Measurements from ENCODE around the gene ADGRD1. TPM values are rescaled to one million over a fixed set of nuclear protein-coding genes. Genes with fewer than 3 reads are reported as not detected.

The ADGRD1 gene
- polyA plus RNA-seq, 3 donors, result 4.7 to 17.9 (median 4.9) TPM

DNA sequence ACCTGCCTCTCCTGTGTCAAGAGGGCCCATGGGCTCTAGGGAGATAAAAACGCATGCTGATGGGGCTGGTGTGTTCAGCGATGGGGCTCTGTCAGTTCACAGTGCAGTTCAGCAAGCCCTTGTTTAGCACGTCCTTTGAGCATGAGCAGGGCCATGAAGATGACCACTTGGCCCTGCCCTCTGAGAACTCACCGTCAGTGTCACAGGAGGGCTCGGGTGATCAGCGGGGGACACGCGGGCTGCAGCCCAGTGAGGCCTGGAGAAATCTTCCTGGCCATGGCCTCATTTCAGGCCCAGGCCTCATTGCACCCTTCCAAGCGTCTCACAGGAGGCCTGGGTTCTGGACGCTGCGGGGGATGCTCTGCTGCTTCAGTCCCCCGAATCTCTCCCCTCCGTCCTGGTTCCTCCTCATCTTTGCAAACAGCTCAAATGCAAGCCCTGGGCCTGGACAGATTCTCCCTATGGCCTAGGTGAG is 181.6 kb downstream of the ADGRD1 start:
- Histone ChIP-seq H3K4me3 (replicated peaks in 1 of 3; ENCODE audit: low read depth in 2 of 3, low read length in 3 of 3) (no peak overlapping the region), H3K9me3 (replicated peaks in 1 of 2; ENCODE audit: control insufficient read depth in 1 of 2, insufficient read depth in 1 of 2, low read length in 2 of 2) (no peaks in the 10 kb centered on the region), H3K9ac (ENCODE audit: insufficient read depth, low read length, poor library complexity, severe bottlenecking) (no peak overlapping the region), H3K4me1 (ENCODE audit: control insufficient read depth in 1 of 2, insufficient read depth in 2 of 2, low read length in 2 of 2) (peaks cover 0 to 7% of the 10 kb centered on the region in 2 donors), H3K36me3 (replicated peaks in 1 of 2; ENCODE audit: control insufficient read depth in 1 of 2, insufficient read depth in 2 of 2, low read length in 2 of 2) (no peaks in the 10 kb centered on the region), H3K79me2 (ENCODE audit: insufficient read depth, low read length) (no peaks in the 10 kb centered on the region), H3K27ac (ENCODE audit: low read depth in 1 of 2, low read length in 2 of 2) (no peak overlapping the region), H3K4me2 (replicated peaks; ENCODE audit: extremely low read depth, low read length, poor library complexity, severe bottlenecking) (no peak overlapping the region), H3K27me3 (ENCODE audit: control insufficient read depth in 2 of 2, insufficient read depth in 2 of 2, low read length in 2 of 2) (no peaks in the 10 kb centered on the region), H4K20me1 (ENCODE audit: insufficient read depth, low read length) (no peaks in the 10 kb centered on the region), H2AFZ (ENCODE audit: insufficient read depth, low read depth, low read length, poor library complexity, severe bottlenecking) (no peak overlapping the region)
- Mint-ChIP-seq H3K9me3 (peaks cover 0 to 2% (median 0%) of the 10 kb centered on the region in 7 donors), H3K36me3 (peaks cover 11 to 12% of the 10 kb centered on the region in 2 donors), H3K27ac (no peak overlapping the region), H3K4me1 (peaks cover 17% of the 10 kb centered on the region), H3K27me3 (ENCODE audit: low read depth in 3 of 3) (peaks cover 2 to 7% (median 3%) of the 10 kb centered on the region in 3 donors), H3K4me3 (no peak overlapping the region)
- TF ChIP-seq, protein P1, sequence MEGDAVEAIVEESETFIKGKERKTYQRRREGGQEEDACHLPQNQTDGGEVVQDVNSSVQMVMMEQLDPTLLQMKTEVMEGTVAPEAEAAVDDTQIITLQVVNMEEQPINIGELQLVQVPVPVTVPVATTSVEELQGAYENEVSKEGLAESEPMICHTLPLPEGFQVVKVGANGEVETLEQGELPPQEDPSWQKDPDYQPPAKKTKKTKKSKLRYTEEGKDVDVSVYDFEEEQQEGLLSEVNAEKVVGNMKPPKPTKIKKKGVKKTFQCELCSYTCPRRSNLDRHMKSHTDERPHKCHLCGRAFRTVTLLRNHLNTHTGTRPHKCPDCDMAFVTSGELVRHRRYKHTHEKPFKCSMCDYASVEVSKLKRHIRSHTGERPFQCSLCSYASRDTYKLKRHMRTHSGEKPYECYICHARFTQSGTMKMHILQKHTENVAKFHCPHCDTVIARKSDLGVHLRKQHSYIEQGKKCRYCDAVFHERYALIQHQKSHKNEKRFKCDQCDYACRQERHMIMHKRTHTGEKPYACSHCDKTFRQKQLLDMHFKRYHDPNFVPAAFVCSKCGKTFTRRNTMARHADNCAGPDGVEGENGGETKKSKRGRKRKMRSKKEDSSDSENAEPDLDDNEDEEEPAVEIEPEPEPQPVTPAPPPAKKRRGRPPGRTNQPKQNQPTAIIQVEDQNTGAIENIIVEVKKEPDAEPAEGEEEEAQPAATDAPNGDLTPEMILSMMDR (IDR thresholded peaks at IDR 0.05), result no peak
- DNase-seq, result no peak
- intact Hi-C loops (cut with micrococcal nuclease), result no loop called here
- WGBS (ENCODE audit: insufficient coverage), result 97% methylated on average over 12 of the region's 13 CpGs

DNA sequence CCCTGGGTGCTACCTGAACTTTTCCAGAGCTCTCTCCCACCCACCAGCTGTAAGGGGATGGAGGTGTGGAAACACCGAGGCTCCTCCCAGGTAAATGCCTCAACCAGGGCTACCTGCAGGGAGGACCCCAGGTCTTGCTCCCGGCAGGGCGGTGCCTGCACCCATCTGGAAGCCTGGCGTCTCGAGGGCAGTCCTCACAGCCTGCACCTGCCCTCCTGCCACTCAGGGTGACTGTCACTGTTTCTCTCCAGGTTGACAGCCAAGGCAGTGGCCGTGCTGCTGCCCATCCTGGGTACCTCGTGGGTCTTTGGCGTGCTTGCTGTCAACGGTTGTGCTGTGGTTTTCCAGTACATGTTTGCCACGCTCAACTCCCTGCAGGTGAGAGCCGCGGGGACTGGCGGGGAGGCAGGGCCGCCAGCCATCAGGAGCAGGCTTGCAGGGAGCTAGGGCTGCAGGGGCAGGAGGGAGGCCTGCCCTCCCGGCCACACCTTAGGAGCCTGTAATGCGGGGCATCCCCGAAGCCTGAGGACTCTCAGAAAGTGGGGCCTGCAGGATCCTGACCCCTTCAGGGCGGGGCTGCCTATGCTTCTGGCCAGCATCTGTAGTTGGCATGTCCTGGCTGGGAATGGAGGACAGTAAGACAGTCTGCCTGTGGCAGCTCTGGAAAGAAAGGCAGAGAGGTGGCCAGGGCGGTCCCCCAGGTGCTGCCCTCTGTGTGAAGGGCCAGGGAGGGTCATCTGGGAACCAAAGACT is 182.3 kb downstream of the ADGRD1 start:
- TF ChIP-seq, protein P1 (IDR thresholded peaks at IDR 0.05), result no peak
- no peaks in the 10 kb centered on the region for H3K36me3 ChIP-seq (replicated peaks in 1 of 2; ENCODE audit: control insufficient read depth in 1 of 2, insufficient read depth in 2 of 2, low read length in 2 of 2)
- WGBS (ENCODE audit: insufficient coverage), result 94% methylated on average over 18 of the region's 19 CpGs
- no peaks in the 10 kb centered on the region for H3K79me2 ChIP-seq (ENCODE audit: insufficient read depth, low read length)
- H3K27ac ChIP-seq (ENCODE audit: low read depth in 1 of 2, low read length in 2 of 2), result no peak overlapping the region
- H3K27me3 ChIP-seq (ENCODE audit: control insufficient read depth in 2 of 2, insufficient read depth in 2 of 2, low read length in 2 of 2), result no peaks in the 10 kb centered on the region
- no peaks in the 10 kb centered on the region for H4K20me1 ChIP-seq (ENCODE audit: insufficient read depth, low read length)
- no peak overlapping the region for H2AFZ ChIP-seq (ENCODE audit: insufficient read depth, low read depth, low read length, poor library complexity, severe bottlenecking)
- H3K27me3 Mint-ChIP-seq (ENCODE audit: low read depth in 3 of 3), result peaks cover 2 to 7% (median 3%) of the 10 kb centered on the region in 3 donors
- H3K4me2 ChIP-seq (replicated peaks; ENCODE audit: extremely low read depth, low read length, poor library complexity, severe bottlenecking), result no peak overlapping the region
- peaks cover 17% of the 10 kb centered on the region for H3K4me1 Mint-ChIP-seq
- H3K4me3 ChIP-seq (replicated peaks in 1 of 3; ENCODE audit: low read depth in 2 of 3, low read length in 3 of 3), result no peak overlapping the region
- intact Hi-C loops (cut with micrococcal nuclease), result no loop called here
- no peak overlapping the region for H3K27ac Mint-ChIP-seq
- peaks cover 0 to 7% of the 10 kb centered on the region in 2 donors for H3K4me1 ChIP-seq (ENCODE audit: control insufficient read depth in 1 of 2, insufficient read depth in 2 of 2, low read length in 2 of 2)
- H3K36me3 Mint-ChIP-seq, result peaks cover 11 to 12% of the 10 kb centered on the region in 2 donors
- no peak overlapping the region for H3K9ac ChIP-seq (ENCODE audit: insufficient read depth, low read length, poor library complexity, severe bottlenecking)
- H3K9me3 ChIP-seq (replicated peaks in 1 of 2; ENCODE audit: control insufficient read depth in 1 of 2, insufficient read depth in 1 of 2, low read length in 2 of 2), result no peaks in the 10 kb centered on the region
- H3K9me3 Mint-ChIP-seq, result peaks cover 0 to 2% (median 0%) of the 10 kb centered on the region in 7 donors
- H3K4me3 Mint-ChIP-seq, result no peak overlapping the region
- no peak for DNase-seq
